NB4 (cell line): Measurements from ENCODE around the gene SMIM44.

Source experiments
- DNase-seq: peaks from one replicate; pipeline ENCODE4 v3.0.0; 2010; ENCODE audit warnings: low read depth
- H3K4me3 ChIP-seq: one replicate; pipeline ENCODE4 v1.5.1; 2011; ENCODE audit warnings: mild to moderate bottlenecking, low read depth, low read length, moderate library complexity
- CTCF ChIP-seq: IDR thresholded peaks from one replicate; pipeline ENCODE4 v1.5.1; 2012; ENCODE audit warnings: low read depth, low read length
- MAX ChIP-seq: IDR thresholded peaks from 2 replicates; pipeline ENCODE4 v1.6.1; 2011; ENCODE audit warnings: low read depth, low read length
- MYC ChIP-seq: IDR thresholded peaks from 2 replicates; pipeline ENCODE4 v1.6.1; 2011; ENCODE audit warnings: low read depth, low read length
- POLR2A ChIP-seq: IDR thresholded peaks from 2 replicates; pipeline ENCODE4 v1.6.1; 2011; ENCODE audit warnings: mild to moderate bottlenecking; ENCODE audit not compliant: insufficient read length; ENCODE audit errors: extremely low read depth

The SMIM44 gene

DNA sequence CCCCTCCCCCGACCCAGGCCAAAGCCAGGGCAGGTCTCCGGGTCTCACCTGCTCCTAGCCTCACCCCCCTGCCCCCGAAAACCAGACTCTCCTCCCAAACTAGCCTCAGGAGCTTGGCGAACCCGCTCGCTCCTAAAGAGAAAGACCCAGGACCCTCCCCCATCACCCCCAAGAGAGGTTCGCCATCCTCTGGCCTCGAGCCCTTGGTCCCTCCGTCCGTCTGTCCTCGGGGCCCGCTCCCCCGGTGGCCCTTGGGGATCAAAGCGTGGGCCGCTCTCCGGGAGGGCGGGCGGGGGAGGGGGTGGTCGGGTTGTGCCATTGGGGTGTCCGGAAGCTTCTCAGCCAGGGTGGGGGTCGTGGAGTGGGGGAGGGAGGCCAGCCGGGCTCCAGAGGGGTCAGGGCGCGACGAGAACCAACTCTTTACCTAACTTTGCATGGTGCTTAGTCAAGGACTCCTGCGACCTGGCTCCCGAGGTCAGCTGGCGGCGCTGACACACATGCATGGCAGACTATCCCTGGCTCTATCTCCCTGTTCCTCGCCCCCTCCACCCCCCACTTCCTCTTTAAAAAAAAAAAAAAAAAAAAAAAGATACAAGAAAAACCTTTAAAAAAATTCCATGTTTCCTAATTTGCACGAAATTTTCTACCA lies 18.5 kb downstream of the SMIM44 start:
- H3K4me3 ChIP-seq, result no peak overlapping the region
- no peak for DNase-seq
- TF ChIP-seq CTCF (no peak), MAX (no peak), POLR2A (no peak), MYC (no peak)

DNA sequence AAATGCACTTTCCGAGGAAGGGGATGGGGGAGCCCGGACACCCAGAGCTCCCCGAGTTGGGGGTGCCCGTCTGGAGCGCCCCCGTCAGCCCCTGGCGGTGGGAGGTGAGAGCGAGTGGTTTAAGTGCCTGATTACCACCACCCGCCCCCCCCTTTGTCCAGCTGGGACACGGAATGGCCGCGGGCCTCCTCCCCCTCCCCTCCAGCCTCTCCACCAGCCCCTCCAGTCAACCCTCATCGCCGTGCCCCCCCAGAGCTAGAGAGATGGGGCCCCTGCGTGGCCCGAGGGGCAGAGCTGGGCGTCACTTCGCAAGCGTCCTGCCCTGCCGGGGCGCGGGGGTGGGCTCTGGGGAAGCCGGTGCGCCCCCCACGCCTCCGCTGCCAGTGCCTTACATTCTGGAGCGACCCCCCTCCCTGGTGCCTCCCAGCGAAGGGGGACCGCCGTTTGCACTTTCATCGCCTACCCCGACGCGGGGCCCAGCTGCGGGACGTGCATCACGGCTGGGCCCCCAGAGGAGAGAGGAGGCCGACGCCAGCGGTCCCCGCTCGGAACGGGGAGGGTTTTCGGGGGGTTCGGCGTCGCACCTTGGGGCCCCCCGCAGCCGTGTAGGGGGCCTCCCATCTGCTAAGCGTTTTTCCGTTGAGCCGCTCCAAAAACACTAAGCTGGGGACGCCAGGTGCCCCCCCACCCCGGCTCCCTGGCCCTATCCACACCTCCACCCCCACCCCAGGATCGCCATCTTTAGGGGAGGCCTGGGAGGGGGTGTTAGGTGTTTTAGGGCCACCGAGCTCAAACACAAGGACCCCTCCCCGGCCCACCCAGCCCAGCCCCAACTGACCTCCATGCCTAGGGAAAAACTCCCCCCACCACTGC lies 19.3 kb downstream of the SMIM44 start:
- no peak for DNase-seq
- no peak overlapping the region for H3K4me3 ChIP-seq

DNA sequence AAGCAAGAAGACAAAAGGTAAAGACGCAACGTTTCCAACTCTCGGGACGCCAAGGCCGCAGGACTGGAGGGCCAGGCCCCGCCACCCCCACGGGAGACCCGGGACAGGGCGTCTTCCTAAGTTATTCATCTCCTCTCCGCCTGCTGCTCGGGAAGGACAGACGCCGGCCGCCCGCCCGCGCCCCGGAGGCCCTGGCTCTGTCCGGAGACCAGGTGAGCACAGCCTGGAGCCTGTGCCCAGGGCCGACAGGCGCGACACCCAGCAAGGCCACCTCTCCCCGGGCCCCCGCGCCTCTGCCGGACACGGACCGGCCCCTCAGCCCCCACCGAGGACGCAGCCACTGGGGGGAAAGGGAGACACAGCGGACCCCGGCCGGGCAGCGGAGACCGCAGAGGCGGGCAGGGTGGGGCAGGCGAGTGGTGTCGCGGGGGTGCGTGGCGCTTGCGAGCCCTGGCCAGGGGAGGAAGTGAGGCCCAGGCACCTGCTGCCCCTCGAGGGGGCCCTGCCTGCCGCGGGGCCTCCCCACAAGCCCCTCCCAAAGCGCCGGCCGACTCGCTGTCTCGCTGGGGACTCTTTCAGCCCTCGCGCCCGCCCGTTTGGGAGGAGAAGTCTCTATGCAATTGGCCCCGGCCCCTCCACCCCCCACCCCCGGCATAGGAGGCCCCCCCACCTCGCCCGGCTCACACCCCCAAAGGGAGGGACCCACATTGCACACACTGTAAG lies 20.1 kb downstream of the SMIM44 start:
- DNase-seq, result no peak
- no peak for TF ChIP-seq POLR2A
- no peak for TF ChIP-seq MYC
- no peak for TF ChIP-seq CTCF
- TF ChIP-seq MAX, result no peak
- H3K4me3 ChIP-seq, result no peak overlapping the region

More for the DNA sequence above, 19.3 kb downstream of the SMIM44 start:
- TF ChIP-seq MYC, result no peak
- TF ChIP-seq MAX, result no peak
- TF ChIP-seq CTCF, result no peak
- TF ChIP-seq POLR2A, result no peak

- TF ChIP-seq CTCF, result no peak
- no peak for TF ChIP-seq MYC
- no peak for TF ChIP-seq MAX
- TF ChIP-seq POLR2A, result no peak
- DNase-seq, result no peak
- no peak overlapping the region for H3K4me3 ChIP-seq
Measured at GRCh38 chr19:3459965-3460582, 23.2 kb downstream of the SMIM44 start.

GRCh38 chr19:3459089-3459881 lies 24.0 kb downstream of the SMIM44 start:
- TF ChIP-seq CTCF (no peak), MYC (no peak), MAX (no peak), POLR2A (no peak)
- DNase-seq, result no peak
- no peak overlapping the region for H3K4me3 ChIP-seq
